Mesenteric fat pad (tissue), 1 donor: ENCODE data around the gene ANAPC10. TPM values are rescaled to one million over a fixed set of nuclear protein-coding genes. Genes with fewer than 3 reads are reported as not detected.

ENCODE experiments used
- total RNA-seq: library from RNA; stranded (reverse); fragmentation: NEBNext Ultra II Directional; extraction: Animal tissue kit (Norgen Biotek cat#: 25700); gene quantifications from one replicate; pipeline ENCODE4 v1.2.1, GENCODE V29; 2021
- donor health status: DM: yes; HTN: yes; CAD: no.

The ANAPC10 gene
- total RNA-seq, 1 donor from 2014 or later = 18.6 TPM

Other genes starting within 250 kb of the ANAPC10 start
- gene ABCE1, start 115 bp upstream of the ANAPC10 start, total RNA-seq = 66.7 TPM
- 35.2 TPM for gene OTUD4, start 82.4 kb upstream of the ANAPC10 start, total RNA-seq